Ishikawa (cell line): ENCODE measurements around the gene NBAS.

Experiments
- EGR1 ChIP-seq: IDR thresholded peaks from 2 replicates; pipeline ENCODE4 v1.6.1; 2012
- NFIC ChIP-seq: IDR thresholded peaks from 2 replicates; pipeline ENCODE4 v1.6.1; 2012
- YY1 ChIP-seq: IDR thresholded peaks from 2 replicates; pipeline ENCODE4 v1.6.1; 2012; ENCODE audit warnings: low read depth
- TF ChIP-seq, protein P1 (sequence below): IDR thresholded peaks from 2 replicates; pipeline ENCODE4 v1.6.1; 2012; ENCODE audit warnings: low read depth, mild to moderate bottlenecking
- TF ChIP-seq, protein P2 (sequence below): IDR thresholded peaks from 2 replicates; pipeline ENCODE4 v1.6.1; 2012

DNA sequence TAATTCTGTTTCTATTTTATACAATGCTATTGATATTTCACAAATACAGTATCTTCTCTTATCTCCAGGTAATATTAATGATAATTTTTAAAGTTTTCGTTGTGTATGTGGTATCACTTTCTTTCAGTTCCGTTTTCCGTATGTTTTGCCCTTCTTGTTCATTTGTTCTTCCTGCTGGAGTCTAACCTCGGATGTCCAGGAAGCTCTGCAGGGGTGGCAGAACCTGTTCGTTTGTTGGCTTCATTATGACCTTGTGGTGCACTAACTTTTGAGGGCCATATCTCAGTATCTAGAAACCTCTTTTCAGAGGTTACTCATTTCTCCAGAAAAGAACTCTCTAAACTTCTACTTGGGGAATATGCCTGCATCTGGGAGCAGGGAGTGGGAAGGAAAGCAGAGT lies 134.5 kb downstream of the NBAS start:
- TF ChIP-seq EGR1 (no peak), NFIC (no peak), YY1 (no peak)
- TF ChIP-seq, protein P1, sequence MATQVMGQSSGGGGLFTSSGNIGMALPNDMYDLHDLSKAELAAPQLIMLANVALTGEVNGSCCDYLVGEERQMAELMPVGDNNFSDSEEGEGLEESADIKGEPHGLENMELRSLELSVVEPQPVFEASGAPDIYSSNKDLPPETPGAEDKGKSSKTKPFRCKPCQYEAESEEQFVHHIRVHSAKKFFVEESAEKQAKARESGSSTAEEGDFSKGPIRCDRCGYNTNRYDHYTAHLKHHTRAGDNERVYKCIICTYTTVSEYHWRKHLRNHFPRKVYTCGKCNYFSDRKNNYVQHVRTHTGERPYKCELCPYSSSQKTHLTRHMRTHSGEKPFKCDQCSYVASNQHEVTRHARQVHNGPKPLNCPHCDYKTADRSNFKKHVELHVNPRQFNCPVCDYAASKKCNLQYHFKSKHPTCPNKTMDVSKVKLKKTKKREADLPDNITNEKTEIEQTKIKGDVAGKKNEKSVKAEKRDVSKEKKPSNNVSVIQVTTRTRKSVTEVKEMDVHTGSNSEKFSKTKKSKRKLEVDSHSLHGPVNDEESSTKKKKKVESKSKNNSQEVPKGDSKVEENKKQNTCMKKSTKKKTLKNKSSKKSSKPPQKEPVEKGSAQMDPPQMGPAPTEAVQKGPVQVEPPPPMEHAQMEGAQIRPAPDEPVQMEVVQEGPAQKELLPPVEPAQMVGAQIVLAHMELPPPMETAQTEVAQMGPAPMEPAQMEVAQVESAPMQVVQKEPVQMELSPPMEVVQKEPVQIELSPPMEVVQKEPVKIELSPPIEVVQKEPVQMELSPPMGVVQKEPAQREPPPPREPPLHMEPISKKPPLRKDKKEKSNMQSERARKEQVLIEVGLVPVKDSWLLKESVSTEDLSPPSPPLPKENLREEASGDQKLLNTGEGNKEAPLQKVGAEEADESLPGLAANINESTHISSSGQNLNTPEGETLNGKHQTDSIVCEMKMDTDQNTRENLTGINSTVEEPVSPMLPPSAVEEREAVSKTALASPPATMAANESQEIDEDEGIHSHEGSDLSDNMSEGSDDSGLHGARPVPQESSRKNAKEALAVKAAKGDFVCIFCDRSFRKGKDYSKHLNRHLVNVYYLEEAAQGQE = no peak
- TF ChIP-seq, protein P2, sequence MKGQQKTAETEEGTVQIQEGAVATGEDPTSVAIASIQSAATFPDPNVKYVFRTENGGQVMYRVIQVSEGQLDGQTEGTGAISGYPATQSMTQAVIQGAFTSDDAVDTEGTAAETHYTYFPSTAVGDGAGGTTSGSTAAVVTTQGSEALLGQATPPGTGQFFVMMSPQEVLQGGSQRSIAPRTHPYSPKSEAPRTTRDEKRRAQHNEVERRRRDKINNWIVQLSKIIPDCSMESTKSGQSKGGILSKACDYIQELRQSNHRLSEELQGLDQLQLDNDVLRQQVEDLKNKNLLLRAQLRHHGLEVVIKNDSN = no peak
